HG02610 (cell line): ENCODE data around the gene TELO2.

Experiments
- ATAC-seq: cut with Tn5 transposase; IDR thresholded peaks from one replicate; pipeline ENCODE4 v1.9.1; 2021; ENCODE audit warnings: mild to moderate bottlenecking, moderate library complexity; ENCODE audit not compliant: unreplicated experiment

TELO2 gene

GRCh38 chr16:1492923-1493745, at the start of gene TELO2:
TSS of gene TELO2 (plus strand) at chr16:1493360. CDS start at chr16:1494282, 922 bp downstream.
- peak; percentile 74 for ATAC-seq

DNA sequence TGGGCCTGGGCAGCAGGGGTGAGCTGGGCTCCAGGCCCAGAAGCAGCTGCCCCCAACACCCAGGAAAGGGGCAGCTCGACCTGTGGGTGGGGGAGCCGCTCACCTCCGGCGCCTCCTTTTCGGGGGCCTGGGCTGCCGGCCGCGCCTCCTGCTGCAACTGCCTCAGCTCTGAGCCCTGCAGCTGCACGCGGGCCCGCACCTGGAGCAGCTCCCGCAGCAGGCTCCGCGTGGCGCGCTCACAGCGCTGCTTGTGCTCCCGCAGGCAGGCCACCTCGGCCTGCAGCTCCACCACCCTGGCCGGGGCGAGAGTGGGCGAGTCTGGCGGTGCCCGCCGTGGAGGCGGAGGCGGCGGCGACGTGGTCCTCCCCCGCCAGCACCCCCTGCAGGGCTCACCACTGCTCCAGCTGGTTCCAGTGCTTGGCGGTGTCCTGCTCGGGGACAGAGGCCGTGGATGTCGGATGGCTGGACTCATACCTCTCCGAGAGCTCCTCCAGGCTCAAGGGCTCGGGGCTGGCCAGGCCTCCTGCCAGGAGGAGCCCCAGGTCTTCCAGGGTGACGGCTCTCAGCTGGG, 49.7 kb upstream of the TELO2 start:
- no peak for ATAC-seq

- ATAC-seq = no peak
Measured at GRCh38 chr16:1443980-1444729, 49.0 kb upstream of the TELO2 start, which contains the start of gene CCDC154. TSS of gene CCDC154 (minus strand) at chr16:1444556. CDS start at chr16:1444322, 234 bp downstream.

- no peak for ATAC-seq
Measured at GRCh38 chr16:1444730-1445517, 48.2 kb upstream of the TELO2 start.

DNA sequence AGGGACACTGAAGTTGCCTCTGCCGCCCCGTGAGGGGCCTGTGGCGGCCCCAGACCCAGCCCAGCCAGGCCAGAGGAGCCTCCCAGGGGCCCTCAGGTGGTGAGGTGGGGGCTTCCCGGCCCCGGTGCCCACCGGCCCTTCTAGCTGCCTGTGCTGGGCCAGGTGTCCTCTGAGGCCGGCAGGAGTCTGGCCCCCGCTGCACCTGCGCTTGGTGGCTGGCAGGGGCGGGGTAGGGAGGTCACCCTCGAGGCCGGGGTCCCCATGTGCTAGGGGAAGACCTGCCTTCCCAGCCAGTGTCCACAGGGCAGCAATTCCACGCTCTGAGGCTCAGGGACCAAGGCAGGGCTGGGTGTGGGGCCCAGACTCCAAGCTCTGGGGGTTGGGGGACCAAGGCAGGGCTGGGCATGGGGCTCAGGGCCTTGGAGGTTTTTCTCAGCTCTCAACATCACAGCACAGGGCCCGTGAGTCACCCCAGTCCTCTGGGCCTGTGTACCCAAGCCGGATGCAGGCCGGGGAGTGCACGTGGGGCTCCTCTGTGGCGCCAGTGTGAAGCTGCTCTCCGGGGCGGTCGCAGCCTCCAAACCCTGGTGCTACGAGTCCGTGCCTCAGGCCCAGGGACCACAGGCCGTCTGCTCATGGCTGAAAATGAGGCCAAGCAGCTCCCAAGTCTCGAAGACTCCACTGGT, 47.5 kb upstream of the TELO2 start:
- ATAC-seq = no peak

- ATAC-seq = no peak
Measured at GRCh38 chr16:1446296-1447080, 46.7 kb upstream of the TELO2 start.

GRCh38 chr16:1447965-1448364, 45.2 kb upstream of the TELO2 start:
- ATAC-seq = no peak

DNA sequence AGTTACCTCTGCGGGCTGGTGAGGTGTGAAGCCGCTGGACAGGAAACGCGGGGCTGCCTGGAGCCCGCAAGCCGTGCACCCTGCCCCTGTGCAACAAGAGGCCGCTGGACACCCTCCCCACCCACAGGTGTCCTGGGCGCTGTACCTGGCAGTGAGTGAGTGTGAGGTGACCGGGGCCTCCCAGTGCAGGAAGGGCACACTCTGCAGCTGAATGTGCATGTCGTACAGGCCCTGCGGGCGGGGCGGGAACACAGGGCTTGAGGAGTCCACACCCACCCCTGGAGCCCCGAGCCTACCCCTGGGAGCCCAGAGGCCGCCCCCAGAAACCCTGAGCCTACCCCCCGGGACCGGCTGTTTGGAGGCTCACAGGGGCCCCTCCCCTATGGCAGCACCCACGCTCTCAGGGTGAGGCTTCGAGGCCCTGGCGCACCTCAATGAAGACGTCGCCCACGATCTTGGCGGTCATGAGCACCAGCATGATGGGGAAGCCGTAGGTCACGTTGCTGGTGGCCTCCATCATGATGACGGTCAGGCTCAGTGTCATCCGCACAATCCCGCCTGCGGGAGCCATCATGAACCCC, 44.5 kb upstream of the TELO2 start:
- no peak for ATAC-seq

- no peak for ATAC-seq
Measured at GRCh38 chr16:1449201-1449788, 43.9 kb upstream of the TELO2 start.

DNA sequence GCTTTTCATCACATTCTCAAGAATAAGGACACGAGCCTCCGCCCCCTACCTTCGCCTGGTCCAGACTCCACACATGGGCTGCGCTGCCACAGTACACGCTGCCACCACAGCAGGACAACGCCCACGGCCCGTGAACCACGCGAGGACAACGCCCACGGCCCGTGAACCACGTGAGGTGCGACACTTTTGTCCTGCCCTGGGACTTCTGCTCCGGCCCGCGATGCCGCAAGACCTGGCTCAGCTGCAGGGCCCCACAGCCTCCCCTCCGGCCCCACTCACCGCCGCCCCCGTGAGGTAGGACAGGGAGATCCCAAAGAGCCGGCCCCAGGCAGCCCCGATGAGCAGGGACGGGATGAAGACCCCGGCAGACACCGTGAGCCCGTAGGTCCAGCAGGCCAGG, 42.9 kb upstream of the TELO2 start:
- no peak for ATAC-seq

DNA sequence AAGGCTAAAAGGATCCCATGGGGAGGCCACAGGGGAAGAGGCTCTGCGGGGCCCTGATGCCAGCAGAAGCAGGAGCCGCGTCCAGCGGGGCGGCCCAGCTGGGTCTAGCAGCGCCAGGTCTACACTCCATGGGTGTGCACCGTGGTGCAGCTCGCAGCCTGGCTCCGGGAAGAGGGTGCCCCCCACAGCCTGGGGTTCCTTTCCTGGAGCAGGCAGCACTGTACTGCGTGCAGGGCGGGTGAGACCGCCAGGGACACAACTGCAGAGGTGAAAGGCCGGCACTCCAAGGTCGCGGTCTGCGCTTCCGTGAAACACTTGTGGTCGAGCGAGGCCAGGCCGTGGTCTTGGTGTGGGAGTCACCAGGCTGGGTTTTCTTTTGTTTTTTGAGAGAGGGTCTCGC, 42.3 kb upstream of the TELO2 start:
- no peak for ATAC-seq

DNA sequence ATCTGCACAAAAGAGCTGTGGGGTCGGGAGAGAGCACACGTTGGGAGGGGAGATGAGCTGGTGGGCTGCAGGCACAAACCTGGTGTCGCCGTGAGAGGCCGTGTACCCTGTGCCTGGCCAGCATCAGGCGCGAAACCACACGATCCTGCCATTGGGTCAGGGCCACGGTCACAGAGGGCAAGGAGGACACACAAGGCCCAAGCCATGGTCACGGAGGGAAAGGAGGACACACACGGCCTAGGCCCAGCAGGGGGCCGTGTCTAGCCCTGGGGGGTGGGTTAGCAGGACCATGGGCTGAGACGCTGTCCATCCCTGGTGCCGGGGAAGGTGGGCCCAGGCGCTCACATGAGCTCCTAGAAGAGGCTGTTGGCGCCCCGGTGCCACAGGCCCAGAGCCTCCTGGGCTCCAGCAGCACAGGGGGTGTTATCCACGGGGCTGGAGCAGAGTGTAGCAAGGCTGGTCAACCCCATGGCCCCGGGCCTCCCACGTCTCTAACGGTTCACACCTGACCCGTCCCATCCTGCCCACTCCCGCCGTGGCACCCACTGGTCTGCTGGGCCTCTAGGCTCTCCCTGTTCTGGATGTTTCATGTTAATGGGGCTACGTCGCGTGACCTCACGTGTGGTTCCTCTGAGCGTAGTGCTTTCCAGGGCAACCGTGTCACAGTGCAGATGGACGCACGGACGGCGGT, 41.3 kb upstream of the TELO2 start:
- no peak for ATAC-seq

DNA sequence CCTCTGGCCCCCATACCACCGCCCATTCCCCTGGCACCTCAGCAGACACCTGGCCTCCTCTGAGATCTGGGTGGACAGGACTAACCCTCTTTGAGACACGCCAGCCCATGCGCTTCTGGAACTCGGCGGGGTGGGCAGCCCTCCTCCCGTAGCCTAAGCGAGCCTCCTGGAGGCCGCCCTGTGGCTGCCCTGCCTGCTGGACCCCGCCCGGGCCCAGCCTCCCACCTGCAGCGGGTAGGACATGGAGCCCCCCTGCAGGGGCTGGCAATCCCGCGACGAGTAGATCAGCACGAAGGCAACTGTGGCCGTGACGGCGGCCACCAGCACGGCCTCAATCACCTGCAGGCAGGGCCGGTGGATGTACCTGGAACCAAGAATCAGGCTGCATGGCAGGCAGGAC, 40.6 kb upstream of the TELO2 start:
- ATAC-seq = no peak

DNA sequence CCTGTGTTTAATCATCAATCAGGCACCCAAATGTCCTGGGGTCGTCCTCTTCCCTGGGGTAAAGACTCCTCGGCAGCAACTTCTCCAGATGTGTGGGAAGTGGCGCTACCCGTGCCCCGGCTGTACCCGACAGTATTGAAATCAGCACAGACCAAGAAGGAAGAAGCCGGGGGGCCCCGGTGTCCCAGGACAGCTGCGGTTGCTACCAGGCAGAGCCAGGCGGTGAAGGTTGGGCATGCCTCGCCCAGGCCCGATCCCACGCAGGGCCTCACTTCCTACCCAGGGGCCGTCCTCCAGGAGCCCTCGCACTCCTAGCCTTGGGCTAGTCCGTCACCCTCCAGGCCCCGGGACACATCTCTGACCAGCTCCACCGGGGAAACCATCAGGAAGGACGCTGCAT, 39.8 kb upstream of the TELO2 start:
- no peak for ATAC-seq

GRCh38 chr16:1454561-1454960, 38.6 kb upstream of the TELO2 start:
- no peak for ATAC-seq

GRCh38 chr16:1455190-1456171, 37.7 kb upstream of the TELO2 start:
- no peak for ATAC-seq

DNA sequence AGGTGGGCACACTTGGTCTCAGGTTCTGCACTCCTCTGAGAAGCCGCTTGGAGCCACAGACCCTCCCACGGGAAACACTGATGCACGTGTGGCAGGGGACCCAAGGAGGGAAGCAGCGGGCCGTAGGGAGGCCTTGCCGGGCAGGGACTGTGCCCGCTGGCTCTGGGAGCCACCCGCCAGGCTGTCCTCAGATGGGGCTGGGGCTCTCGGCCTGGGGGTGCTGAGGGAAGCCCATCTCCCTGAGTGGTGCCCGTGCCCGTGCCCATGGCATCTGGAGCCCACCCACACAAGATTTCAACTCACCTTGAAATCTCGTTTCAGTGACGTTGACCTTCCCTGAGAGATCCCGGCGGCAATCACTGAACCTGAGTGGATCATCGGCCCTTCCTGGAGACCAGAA, 36.2 kb upstream of the TELO2 start:
- no peak for ATAC-seq
